Activated T-helper 1 cell treated with anti-CD3 and anti-CD28 coated beads, Interleukin-2, amount 50 U/mL, for 16 hours (primary cell): ENCODE results near the gene CCP110.
A peak's percentile ranks its signal among the peaks of the same experiment; 100 is the strongest.

ENCODE experiments used
- DNase-seq, 2 donors: peaks; one replicate each; pipeline ENCODE4 v3.0.0-alpha.2; 2020; ENCODE audit warnings: low read depth in 1 of 2, low spot score in 1 of 2

The CCP110 gene

DNA sequence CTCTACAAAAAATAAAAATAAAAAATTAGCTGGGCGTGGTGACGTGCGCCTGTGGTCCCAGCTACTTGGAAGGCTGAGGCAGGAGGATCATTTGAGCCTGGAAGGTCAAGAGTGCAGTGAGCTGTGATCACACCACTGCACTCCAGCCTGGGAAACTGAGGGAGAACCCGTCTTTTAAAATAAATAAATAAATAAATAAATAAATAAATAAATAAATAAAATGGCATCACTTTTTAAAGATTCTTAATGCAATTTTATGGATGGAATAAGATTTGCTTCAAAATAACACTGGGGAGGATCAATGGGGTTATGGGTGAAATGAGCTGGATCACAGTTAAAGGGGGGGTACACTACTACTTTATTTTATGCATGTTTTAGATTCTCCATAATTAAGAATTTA, 16.8 kb upstream of the CCP110 start:
- DNase-seq: no peak

DNA sequence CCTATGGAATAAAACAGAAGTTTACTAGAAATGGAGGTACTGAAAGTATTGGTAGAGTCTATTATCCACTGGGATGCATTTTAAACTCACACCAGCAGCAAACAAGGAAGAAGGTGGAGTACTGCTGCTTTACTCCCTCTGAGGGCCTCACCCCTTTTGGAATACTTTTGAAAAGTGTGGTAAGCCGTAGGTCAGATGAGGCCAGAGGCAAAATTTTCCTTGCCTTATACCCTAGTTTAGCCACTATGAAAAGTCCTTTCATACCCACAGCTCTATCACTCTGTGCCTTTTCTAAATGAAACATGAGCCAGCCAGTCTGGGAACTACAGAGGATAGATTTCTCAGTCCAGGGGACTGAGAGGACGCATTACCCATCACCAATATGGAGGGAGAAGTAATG, 15.9 kb upstream of the CCP110 start:
- DNase-seq: no peak

DNA sequence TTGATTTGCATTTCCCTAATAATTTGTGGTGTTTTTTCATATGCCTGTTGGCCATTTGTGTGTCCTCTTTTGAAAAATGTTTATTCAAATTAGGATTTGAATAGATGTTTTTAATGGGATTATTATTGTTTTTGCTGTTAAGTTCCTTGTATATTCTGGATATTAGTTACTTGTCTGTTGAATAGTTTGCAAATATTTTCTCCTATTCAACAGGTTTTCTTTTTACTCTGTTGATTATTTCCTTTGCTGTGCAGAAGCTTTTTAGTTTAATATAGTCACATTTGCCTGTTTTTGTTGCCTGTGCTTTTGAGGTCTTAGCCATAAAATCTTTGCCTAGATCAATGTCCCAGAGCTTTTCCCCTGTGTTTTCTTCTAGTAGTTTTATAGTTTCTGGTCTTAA, 11.4 kb upstream of the CCP110 start:
- DNase-seq: no peak

DNA sequence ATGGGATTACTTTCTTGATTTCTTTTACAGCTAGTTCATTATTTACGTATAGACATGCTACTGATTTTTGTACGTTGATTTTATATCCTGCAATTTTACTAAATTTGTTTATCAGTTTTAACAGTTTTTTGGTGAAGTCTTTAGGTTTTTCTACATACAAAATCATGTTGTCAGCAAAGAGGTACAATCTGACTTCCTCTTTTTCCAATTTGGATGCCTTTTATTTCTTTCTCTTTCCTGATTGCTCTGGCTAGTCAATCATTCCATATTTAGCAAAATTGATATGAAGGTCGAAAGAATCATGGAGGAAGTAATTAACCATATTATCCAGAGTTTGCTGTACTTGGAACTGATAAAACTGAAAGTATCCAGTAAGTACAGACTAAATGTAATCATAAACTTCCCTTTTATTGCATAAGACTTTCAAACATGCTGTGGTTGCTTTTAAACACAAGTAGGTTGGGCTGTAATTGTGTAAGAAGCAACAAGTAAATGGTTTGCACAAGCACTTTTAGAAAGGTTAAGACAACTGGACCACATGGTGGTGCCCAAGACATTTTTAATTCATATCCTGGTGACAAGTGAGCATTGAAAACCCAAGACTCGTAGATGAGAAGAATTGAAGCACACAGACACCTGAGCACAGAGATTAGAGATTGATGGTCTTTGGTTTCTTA, 10.2 kb upstream of the CCP110 start:
- no peak for DNase-seq

DNA sequence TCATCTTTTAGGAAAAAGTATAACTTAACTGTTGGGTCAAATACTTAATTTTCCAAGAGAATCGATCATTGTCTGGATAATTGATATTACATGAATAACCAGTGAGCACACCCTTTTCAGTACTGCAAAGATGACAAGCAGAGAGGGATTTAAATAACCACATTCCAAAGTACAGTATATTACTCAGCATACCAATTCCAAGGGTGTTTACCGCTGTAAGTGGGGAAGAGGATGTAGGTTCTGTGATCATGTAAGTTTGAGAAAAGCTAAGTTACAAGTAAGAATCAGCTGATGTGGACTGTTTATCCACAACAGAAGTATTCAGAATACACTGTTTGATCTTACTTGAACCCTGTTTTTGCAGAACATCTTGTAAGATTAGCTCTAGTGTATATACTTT, 8.0 kb upstream of the CCP110 start:
- DNase-seq: no peak

DNA sequence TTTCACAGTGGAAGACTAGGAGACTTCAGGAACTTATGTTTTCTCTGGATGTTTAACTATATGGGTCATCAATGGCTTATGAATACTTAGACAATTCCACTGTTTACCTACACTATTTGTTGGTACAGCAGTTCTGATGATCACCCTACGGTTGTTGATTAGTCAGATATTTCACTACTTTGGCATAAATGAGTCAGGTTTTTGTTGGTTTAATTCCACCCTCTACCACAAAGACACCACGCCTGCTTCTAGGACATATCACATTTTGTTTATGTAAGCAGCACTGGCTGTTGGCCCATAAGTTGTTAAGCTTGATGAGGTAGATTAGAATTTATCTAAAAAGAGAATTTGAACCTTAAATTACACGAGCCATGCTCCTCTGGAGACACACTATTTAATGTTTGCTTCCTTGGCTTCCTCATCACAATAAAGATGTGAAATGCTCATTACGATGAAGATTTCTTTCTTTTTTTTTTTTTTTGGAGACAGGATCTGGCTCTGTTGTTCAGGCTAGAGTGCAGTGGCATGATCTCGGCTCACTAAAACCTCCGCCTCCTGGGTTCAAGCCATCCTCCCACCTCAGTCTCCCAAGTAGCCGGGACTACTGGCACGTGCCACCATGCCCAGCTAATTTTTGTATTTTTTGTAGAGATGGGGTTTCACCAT, 6.2 kb upstream of the CCP110 start:
- DNase-seq: no peak

DNA sequence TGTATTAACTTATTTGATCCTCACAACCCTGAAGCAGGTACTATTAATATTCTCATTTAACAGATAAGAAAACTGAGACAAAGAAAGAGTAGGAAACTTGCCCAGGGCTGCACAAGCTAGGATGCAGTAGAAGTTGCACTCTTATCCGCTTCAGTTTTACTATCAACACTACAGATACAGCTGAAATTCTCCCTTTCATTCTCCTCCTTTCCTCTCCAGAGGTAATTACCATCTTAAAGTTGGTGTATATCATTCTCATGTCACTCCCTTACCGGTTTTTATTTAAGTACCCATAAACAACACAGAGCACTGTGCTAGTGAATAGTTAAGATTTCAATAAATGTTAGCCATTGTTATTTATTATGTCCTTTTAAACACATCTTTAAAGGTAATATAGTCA, 5.4 kb upstream of the CCP110 start:
- DNase-seq: no peak

DNA sequence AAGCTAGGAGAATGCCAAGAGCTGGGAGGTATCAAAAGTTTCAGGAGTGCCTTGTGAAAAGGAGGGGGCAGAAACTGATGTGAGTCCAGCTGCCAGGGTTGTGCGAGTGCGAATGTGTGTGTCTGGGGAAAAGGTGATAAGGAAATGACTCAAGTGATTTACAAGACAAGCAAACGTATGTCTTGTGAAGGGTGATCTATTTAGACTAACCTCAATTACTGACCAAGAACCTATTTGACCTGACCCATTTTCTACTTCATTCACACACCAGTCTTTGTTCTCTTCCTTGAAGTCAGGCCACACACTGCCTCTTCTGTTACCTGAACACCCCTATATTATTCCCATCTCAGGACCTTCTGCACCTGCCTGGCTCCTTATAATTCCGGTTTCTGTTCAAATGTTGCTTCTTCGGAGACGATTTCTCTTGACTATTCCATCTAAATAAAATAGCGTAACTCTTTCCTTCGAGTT, 2.8 kb upstream of the CCP110 start:
- no peak for DNase-seq

DNA sequence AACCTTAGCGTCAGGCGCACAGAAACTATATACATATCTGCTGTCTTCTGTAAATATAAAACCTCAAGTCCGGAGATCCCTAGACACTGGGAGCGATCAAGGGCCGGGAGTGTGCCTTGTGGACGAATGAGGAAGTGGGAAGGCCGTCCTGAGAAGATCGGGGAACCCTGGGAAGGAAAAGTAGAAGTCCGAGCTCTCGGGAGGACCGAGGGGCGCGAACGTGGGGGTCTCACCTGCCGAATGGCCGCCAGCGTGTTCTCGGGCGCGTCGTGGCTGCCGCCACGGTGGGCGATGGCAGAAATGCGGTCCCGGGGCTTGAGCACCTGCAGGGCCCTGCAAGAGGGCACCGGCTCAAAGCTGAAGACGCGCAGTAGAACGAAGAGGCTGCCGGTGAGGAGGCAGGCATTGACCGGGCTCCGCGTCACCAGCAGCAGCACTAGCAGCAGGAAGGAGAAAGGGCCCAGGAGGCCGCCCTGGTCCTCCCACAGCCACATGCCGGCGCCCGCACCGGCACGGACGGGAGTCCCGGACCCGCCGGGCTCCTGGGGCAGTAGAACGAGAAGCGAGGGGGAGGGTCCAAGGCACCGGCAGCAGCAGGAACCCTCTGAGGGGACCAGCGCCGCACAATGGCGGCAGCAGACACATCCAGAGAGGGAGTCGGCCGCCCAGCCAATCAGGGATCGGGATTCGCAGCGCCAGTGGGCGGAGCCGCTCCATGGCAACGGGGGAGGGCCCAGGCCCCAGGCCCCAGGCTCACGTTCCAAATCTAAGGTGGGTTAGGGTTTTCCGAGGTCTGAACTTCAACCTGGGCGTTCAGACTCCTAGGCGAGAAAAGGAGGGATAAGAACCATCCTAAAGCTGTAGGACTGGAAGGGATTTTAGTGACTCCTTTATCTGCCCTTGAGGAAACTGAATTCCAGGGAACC, 2.0 kb upstream of the CCP110 start, which contains the start of gene GDE1:
Gene GDE1, minus strand, starts transcription at position 628 of the 926 bp plus-strand sequence. Its CDS starts 134 bp downstream, at position 494.
- peak; percentile 88 to 91 for DNase-seq

DNA sequence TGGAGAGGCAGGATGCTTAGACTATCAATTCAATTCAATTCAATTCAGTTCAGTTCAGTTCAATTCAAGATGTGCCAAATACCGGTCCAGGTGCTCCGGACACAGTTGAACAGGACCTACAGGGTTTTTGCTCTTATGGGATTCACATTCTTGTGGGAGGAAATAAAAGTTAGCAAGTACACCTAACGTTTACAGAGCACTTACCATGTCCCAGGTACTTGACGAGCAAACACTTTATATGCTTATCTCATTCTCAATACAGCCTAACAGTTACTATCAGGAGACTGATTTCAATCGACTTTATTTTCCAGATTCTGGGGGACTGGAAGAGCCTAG, 1.4 kb upstream of the CCP110 start:
- DNase-seq: no peak

DNA sequence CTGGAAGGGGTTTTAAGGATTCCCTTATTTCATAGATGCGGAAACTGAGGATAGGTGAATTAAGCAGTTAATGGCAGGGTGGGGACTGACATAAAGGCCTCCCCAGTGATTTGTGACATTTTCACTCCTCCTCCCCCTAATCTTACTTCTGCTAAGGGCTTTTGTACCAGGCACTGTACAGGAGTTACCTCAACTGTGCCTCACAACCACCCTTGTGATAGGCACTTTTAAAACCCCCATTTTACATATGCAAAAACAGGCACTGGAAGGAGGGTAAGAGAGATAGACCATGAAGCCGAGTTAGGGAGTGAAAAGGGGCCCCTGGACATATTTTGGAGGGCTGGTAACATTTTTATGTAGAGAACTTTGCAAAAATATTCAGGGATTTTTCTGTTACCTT, 982 bp upstream of the CCP110 start:
- no peak for DNase-seq

DNA sequence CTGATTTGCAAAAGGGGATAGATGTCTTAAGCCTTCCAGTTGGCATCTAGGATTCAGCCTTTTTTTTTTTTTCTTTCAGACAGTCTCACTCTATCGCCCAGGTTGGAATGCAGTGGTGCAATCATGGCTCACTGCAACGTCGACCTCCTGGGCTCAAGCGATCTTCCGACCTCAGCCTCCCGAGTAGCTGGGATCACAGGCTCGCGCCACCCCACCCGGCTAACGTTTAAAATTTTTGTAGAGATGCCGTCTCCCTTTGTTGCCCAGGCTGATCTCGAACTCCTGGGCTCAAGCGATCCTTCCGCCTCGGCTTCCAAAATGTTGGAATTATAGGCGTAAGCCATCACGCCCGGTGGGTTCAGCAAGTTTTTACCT, 571 bp upstream of the CCP110 start:
- DNase-seq: no peak

DNA sequence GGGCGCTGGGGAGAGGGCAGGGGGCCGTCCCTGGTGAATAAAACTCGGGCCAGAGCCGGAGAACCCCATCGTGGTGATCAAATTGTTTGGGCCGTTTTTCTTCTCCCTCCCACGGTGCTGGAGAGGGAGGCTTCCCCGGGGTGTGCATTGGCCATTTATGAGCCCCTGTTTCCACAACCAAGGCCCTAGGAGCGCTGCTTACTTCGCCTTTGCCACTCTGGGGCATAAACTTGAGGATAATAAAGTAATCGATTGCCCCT, 544 bp downstream of the CCP110 start:
- no peak for DNase-seq

DNA sequence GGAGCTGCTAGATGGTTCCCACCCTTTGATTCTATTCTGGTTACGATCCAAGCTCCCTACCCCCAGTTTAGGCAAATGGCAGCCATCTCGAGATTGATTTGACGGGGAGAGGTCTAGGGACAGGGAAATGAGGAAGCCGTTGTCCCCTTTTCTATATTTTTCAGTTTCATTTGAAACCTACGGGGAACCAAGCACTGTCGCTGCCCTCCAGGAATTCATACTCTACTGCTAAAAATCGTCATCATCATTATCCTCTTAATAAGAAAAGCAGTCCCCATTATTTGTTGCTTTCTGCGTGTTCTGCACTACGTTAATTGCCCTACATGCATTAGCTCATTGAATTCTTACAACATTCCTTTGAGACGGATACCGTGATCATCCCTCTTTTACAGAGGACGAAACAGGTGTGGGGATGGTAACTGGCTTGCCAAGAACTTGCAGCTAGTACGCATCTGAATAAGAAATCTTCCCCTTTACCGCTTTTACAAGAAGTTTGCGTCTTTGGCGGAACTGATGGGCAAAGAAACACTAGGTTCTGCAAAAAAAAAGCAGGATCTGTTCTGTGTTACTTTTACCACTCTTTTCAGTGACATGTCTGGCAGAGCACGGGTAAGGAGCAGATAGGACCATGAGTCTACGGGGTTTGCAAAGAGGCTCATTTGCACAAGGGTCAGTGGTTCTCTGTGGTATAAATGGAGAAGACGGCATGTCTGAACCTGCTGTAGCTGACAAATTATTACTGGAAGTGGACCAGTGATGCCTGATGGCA, 1.1 kb downstream of the CCP110 start:
- no peak for DNase-seq

DNA sequence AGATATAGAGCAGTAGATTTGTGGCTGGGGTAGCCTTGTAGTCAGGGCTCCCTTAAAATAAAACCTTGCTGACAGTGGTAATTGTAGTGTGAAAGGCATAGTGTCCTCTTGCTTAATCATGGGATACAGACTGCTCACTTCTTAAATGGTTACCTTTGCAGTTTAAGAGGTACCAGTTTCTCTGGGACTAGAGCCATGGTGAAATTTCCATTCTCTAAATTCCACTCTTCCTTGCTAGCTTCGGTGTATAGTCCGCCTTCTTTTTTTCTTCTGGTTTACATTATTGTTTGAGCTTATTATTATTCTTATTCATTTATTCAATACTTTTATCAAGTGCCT, 1.6 kb downstream of the CCP110 start:
- no peak for DNase-seq

DNA sequence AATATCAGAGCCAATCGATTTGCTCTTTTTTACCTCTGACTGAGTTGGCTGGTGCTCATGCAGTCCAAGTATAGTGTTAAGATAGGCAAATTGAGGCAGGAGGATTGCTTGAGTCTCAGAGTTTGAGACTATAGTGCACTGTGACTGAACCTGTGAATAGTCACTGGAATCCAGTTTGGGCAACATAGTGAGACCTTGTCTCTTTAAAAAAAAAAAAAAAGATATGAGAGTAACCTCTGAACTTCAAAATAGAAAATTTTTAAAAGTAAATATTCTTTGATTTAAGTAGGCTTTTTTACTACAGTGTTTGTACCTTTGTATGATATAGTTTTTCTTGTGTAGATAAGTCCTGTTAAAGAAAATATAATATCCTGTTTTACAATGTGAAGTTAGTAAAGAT, 3.4 kb downstream of the CCP110 start:
- DNase-seq: no peak

DNA sequence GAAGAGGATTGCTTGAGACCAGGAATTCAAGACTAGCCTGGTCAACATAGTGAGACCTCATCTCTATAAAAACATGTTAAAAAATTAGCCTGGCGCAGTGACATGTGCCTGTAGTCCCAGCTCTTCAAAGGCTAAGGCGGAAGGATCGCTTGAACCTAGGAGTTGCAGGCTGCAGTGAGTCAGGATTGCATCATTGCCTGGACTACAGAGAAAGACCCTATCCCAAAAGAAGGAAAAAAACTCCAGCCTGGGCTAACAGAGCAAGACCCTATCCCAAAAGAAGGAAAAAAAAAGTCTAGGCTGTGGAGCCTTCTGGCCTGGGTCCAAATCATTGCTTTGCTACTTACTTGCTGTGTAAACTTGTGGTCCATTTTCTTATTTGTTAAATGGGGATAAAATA, 4.9 kb downstream of the CCP110 start:
- DNase-seq: no peak

DNA sequence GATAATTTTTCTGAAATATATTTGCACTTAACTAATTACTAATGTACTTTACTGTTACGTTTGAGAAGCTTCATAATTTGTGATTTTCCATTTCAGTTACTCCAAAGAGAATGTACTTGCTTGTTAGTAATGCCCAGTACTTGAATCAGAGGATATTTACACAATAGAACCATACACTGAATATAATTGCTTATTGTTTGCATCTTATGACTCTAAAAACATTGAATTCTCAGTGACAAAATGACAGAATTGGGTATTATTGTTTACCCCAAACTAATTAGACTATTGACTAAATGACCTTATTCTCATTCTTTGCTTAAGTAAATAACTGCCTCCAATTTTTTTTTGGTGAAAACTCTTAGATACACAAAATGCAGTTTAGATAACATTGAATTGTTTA, 8.9 kb downstream of the CCP110 start:
- DNase-seq: no peak

DNA sequence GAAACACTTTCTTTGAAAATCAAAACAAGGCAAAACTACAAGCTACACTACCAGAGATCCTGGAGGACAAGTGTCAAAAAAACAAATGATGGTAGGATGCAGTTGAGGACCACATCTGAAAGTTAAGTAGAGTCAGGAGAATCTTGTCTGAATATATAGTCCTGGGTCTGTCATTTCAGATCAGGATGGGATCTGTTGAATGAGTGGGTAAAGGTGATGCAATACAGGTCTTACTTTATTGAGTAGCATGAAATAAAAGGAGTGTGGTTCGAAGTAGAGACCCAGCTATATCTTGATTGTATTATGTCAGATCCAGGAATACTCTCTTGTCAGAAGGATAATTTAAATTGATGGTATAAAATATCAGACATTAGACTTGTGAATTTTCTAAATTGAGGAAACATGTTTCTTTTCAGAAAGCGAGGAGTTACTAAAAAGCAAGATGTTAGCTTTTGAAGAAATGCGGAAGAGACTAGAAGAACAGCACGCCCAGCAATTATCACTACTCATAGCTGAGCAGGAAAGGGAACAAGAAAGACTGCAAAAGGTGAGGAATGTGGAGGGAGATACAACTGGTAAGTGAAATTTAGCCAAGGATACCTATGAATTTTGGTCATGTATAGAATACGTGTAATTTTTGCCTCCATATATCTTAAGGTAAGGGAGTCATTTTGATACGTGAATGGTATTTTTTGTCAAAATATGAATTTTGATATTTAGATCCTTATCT, 16.7 kb downstream of the CCP110 start:
- no peak for DNase-seq

DNA sequence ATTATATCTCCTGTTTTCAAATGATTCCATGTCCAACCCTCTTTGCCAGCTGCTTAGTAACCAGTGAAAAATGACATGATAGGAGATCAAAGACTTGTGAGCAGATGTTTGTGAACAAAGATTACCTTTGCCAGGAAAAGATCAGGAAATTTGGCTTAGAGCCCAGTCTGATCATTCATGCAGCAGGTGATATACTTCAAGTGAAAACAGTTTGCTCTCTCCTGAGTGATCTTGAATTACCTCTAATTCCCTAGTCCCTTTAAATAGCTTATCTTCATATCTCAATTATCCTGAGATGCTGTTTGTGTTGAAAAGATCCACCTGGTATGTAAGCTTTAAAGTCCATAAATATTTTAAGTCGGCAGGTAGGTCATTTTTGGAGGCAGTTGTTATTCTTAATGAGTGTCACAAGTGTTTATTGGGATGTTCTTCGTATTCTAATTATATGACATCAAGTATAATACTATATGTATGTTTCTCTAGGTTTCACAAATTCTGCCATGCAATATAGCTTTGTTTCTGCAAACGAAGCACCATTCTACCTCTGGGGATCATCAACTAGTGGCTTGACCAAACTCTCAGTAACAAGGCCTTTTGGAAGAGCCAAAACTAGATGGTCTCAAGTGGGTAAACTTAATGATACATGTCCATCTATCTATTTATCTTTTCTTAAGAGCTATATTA, 18.5 kb downstream of the CCP110 start:
- no peak for DNase-seq
